CD8-positive, alpha-beta memory T cell (primary cell): ENCODE results near the gene MOSMO. TPM values are rescaled to one million over a fixed set of nuclear protein-coding genes. Genes with fewer than 3 reads are reported as not detected.

ENCODE experiments used
- CTCF ChIA-PET: fragments of 350-600 bp; sonication (Branson Sonifier 250); formaldehyde crosslinking; loops from one replicate; lab custom pipeline; 2021; ENCODE audit warnings: antibody characterized with exemption; lab: Charles Lee
- POLR2A ChIA-PET: fragments of 350-600 bp; sonication (Branson Sonifier 250); formaldehyde crosslinking; loops from one replicate; lab custom pipeline; 2021; ENCODE audit warnings: antibody characterized with exemption; lab: Charles Lee
- DNase-seq, 5 donors: peaks; one replicate each; pipeline versions ENCODE4 v3.0.0 to v3.0.0-alpha.2; 2020 to 2022; ENCODE audit warnings: mixed read lengths in 1 of 5
- H3K27ac ChIP-seq: one replicate; pipeline ENCODE4 v1.7.0; 2013; ENCODE audit warnings: low read depth, mild to moderate bottlenecking, low read length, moderate library complexity
- H3K27me3 ChIP-seq: 2 replicates; pipeline ENCODE4 v1.7.0; 2013; ENCODE audit warnings: low read length, mild to moderate bottlenecking; ENCODE audit not compliant: insufficient read depth, poor library complexity, severe bottlenecking
- H3K36me3 ChIP-seq: 2 replicates; pipeline ENCODE4 v1.7.0; 2013; ENCODE audit warnings: mild to moderate bottlenecking, low read length, moderate library complexity; ENCODE audit not compliant: insufficient read depth
- H3K4me1 ChIP-seq: 2 replicates; pipeline ENCODE4 v1.7.0; 2013; ENCODE audit warnings: mild to moderate bottlenecking, low read length, moderate library complexity; ENCODE audit not compliant: insufficient read depth
- H3K4me3 ChIP-seq: 2 replicates; pipeline ENCODE4 v1.7.0; 2013; ENCODE audit warnings: mild to moderate bottlenecking, low read length
- H3K9me3 ChIP-seq: 2 replicates; pipeline ENCODE4 v1.7.0; 2013; ENCODE audit warnings: mild to moderate bottlenecking, low read length
- H3K27ac Mint-ChIP-seq, 8 donors: one replicate each; pipeline ENCODE4 v1.8.0; 2020 to 2021; ENCODE audit warnings: mixed read lengths in 8 of 8, mild to moderate bottlenecking in 6 of 8, inconsistent platforms in 3 of 8, moderate library complexity in 3 of 8
- H3K27me3 Mint-ChIP-seq, 2 donors: one replicate each; pipeline ENCODE4 v1.8.0; 2020 to 2021; ENCODE audit warnings: mixed read lengths in 2 of 2, mild to moderate bottlenecking in 1 of 2, moderate library complexity in 1 of 2
- H3K36me3 Mint-ChIP-seq, 3 donors: one replicate each; pipeline ENCODE4 v1.8.0; 2020 to 2021; ENCODE audit warnings: mixed read lengths in 3 of 3, inconsistent platforms in 1 of 3, mild to moderate bottlenecking in 1 of 3
- H3K4me1 Mint-ChIP-seq, 3 donors: one replicate each; pipeline ENCODE4 v1.8.0; 2020 to 2021; ENCODE audit warnings: mixed read lengths in 3 of 3, inconsistent platforms in 1 of 3, mild to moderate bottlenecking in 1 of 3
- H3K4me3 Mint-ChIP-seq, 7 donors: one replicate each; pipeline ENCODE4 v1.8.0; 2020 to 2021; ENCODE audit warnings: mixed read lengths in 7 of 7, mild to moderate bottlenecking in 6 of 7, moderate library complexity in 4 of 7, inconsistent platforms in 2 of 7
- H3K9me3 Mint-ChIP-seq, 5 donors: one replicate each; pipeline ENCODE4 v1.8.0; 2020 to 2022; ENCODE audit warnings: mixed read lengths in 5 of 5, mild to moderate bottlenecking in 3 of 5, moderate library complexity in 2 of 5, inconsistent platforms in 1 of 5
- polyA plus RNA-seq: library from polyadenylated mRNA; unstranded; fragments of 300-500 nt; fragmentation: Illumina TruSeq; gene quantifications from one replicate; pipeline ENCODE4 v1.2.3, GENCODE V29; 2021
- total RNA-seq, 2 experiments: library from RNA; stranded (reverse); gene quantifications; one replicate each; pipeline ENCODE4 v1.2.3, GENCODE V29; 2021

Gene MOSMO
- total and polyA plus RNA-seq, 3 experiments from 2014 or later = 6.1 to 11.4 (median 9.2) TPM

- no peaks in the 10 kb centered on the region for H3K4me1 Mint-ChIP-seq
- no peak overlapping the region for H3K4me3 Mint-ChIP-seq
- Histone ChIP-seq H3K4me3 (no peak overlapping the region), H3K36me3 (no peaks in the 10 kb centered on the region), H3K27me3 (no peaks in the 10 kb centered on the region), H3K4me1 (no peaks in the 10 kb centered on the region), H3K27ac (no peak overlapping the region), H3K9me3 (no peaks in the 10 kb centered on the region)
- H3K27ac Mint-ChIP-seq = no peak overlapping the region
- H3K36me3 Mint-ChIP-seq = peaks cover 0 to 10% (median 0%) of the 10 kb centered on the region in 3 donors
- DNase-seq = no peak
- POLR2A ChIA-PET = no interaction called here
- CTCF ChIA-PET = no interaction called here
- peaks cover 6 to 13% of the 10 kb centered on the region in 2 donors for H3K27me3 Mint-ChIP-seq
- peaks cover 0 to 3% (median 0%) of the 10 kb centered on the region in 5 donors for H3K9me3 Mint-ChIP-seq
Measured at GRCh38 chr16:22132801-22133200, 124.9 kb downstream of the MOSMO start.

Other genes starting within 250 kb of the MOSMO start
- gene NPIPB4, start 150.4 kb upstream of the MOSMO start, total RNA-seq = 100 to 1,000 TPM; 105 to 111 TPM
- gene NPIPB4, start 150.4 kb upstream of the MOSMO start, polyA plus RNA-seq = 7.8 TPM
- gene UQCRC2, start 54.8 kb upstream of the MOSMO start, total RNA-seq = 100 to 1,000 TPM; 201 to 209 TPM
- gene UQCRC2, start 54.8 kb upstream of the MOSMO start, polyA plus RNA-seq = 171 TPM
- gene PDZD9, start 7.0 kb upstream of the MOSMO start, total RNA-seq = not detected
- not detected for gene PDZD9, start 7.0 kb upstream of the MOSMO start, polyA plus RNA-seq
- gene VWA3A, start 84.4 kb downstream of the MOSMO start, total RNA-seq = under 1 TPM; 0.04 to 0.16 TPM
- gene VWA3A, start 84.4 kb downstream of the MOSMO start, polyA plus RNA-seq = not detected
- gene SDR42E2, start 154.4 kb downstream of the MOSMO start, total RNA-seq = under 1 TPM in 1 of 2 experiments, not detected in 1; 0.11 TPM
- gene SDR42E2, start 154.4 kb downstream of the MOSMO start, polyA plus RNA-seq = 0.92 TPM
- gene EEF2K, start 198.2 kb downstream of the MOSMO start, total RNA-seq = 10 to 100 TPM; 27.2 to 28.3 TPM
- gene EEF2K, start 198.2 kb downstream of the MOSMO start, polyA plus RNA-seq = 1.9 TPM